Measurements from ENCODE around the gene CARD10. TPM values are rescaled to one million over a fixed set of nuclear protein-coding genes. Genes with fewer than 3 reads are reported as not detected.

Gene CARD10
- total RNA-seq, 2 donors from 2014 or later = 14.2 to 70.7 TPM

DNA sequence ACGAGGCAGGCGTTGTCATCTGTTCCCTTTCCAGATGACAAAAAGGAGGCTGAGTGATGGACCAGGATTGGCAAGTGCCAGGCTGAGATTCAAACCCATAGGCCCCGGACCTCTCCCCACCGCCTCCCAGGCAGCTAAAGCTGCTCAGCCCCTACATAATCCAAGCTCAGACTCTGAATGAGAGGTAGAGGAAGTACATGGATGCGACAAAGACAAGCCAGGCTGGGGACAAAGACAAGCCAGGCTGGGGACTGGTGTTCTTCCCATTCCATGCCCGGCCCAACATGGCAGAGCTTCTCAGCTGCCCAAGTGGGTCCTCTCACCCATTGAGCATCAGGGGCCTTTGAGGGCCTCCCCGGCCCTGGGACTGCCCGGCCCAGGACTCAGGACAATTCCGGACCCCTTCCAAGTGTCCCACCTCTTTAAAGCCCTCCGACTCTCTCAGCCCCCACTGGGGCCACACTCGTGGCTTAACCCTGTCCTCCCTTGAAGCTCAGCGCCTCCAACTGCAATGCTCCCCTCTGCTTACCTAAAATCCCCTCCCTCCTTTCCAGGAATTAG, 37.8 kb downstream of the CARD10 start:
- Histone ChIP-seq H3K36me3 (no peaks in the 10 kb centered on the region), H3K27ac (no peak overlapping the region), H3K4me3 (no peak overlapping the region), H3K4me1 (replicated peaks) (peaks cover 3% of the 10 kb centered on the region), H3K9me3 (no peaks in the 10 kb centered on the region), H3K27me3 (replicated peaks; ENCODE audit: insufficient read depth) (no peaks in the 10 kb centered on the region)
- 82% methylated on average over 12 of the region's 12 CpGs for WGBS
- intact Hi-C loops (cut with DNase I) = no loop called here
- no peak for TF ChIP-seq POLR2A (IDR thresholded peaks at IDR 0.05)
- TF ChIP-seq, protein P1, sequence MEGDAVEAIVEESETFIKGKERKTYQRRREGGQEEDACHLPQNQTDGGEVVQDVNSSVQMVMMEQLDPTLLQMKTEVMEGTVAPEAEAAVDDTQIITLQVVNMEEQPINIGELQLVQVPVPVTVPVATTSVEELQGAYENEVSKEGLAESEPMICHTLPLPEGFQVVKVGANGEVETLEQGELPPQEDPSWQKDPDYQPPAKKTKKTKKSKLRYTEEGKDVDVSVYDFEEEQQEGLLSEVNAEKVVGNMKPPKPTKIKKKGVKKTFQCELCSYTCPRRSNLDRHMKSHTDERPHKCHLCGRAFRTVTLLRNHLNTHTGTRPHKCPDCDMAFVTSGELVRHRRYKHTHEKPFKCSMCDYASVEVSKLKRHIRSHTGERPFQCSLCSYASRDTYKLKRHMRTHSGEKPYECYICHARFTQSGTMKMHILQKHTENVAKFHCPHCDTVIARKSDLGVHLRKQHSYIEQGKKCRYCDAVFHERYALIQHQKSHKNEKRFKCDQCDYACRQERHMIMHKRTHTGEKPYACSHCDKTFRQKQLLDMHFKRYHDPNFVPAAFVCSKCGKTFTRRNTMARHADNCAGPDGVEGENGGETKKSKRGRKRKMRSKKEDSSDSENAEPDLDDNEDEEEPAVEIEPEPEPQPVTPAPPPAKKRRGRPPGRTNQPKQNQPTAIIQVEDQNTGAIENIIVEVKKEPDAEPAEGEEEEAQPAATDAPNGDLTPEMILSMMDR (IDR thresholded peaks at IDR 0.05) = no peak
- no peak for TF ChIP-seq POLR2AphosphoS5 (IDR thresholded peaks at IDR 0.05)
- no peak for DNase-seq (ENCODE audit: low spot score)

DNA sequence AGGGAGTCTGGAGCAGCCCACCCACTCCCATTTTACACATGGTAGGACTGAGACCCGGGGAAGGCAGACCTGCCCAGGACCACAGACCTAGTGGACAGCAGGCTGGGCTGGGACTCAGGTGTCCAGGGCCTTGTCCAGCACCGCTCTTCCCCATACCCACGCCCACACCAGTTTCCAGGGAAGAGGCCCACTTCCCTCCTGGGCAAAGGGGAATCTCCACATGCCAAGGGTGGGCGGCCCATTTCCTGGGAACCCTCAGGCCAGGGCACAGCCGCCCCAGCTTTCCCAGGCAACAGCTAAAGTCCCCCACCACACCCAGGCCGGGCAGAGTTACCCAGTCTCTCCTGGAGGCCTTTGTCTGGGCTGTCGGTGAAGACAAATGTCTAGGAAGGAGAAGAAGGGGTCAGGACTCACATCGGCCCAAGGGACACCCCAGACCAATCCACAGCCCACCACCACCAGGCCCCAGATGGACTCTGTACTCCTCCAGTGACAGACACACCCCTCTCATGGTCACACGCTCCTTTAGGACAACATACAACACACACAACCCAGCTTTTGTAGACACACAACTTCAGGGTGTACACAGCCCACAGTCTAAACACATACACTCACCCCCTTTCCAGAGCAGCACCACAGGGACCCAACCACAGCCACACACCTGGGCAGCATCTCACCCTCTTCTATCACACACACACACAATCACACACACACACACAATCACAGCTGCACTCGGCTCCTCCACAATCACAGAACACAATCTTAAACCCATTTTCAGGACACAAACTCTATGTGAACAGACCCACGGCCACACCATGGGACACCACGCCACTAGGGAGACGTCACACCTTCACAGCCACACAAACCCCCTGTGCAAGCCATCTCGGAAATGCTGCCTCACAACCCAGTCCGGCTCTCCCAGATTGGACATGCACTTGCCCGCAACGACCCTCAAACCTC, 38.5 kb downstream of the CARD10 start:
- intact Hi-C loops (cut with DNase I) = no loop called here
- TF ChIP-seq POLR2A (IDR thresholded peaks at IDR 0.05) (no peak), POLR2AphosphoS5 (IDR thresholded peaks at IDR 0.05) (no peak)
- TF ChIP-seq, protein P1 (IDR thresholded peaks at IDR 0.05) = no peak
- 80% methylated on average over 17 of the region's 17 CpGs for WGBS

DNA sequence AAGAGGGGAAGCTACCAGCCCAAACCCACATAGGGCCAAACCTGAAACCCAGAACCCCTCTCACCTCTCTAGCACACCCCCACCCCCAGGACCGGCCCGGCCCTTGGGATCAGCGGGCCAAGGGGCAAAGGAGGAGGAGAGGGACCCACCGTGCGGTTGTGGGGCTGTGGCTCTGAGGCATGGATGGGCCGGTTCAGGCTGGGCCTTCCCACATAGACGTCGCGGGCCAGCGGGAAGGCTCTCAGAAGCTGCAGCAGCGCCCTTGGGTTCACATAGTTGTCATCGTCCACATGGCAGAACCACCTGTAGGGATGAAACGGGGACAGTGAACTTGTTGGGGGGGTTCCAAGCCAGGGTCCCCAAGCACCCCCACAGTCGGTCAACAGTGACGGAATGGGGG, 40.0 kb downstream of the CARD10 start:
- intact Hi-C loops (cut with DNase I) = no loop called here
- Histone ChIP-seq H3K4me3 (no peak overlapping the region), H3K9me3 (no peaks in the 10 kb centered on the region), H3K36me3 (no peaks in the 10 kb centered on the region), H3K27me3 (replicated peaks; ENCODE audit: insufficient read depth) (no peaks in the 10 kb centered on the region), H3K4me1 (replicated peaks) (no peaks in the 10 kb centered on the region), H3K27ac (no peak overlapping the region)
- WGBS = 79% methylated on average over 15 of the region's 15 CpGs
- TF ChIP-seq, protein P1 (IDR thresholded peaks at IDR 0.05) = no peak
- TF ChIP-seq POLR2A (IDR thresholded peaks at IDR 0.05) (no peak), POLR2AphosphoS5 (IDR thresholded peaks at IDR 0.05) (no peak)
- no peak for DNase-seq (ENCODE audit: low spot score)

More for the DNA sequence above, 38.5 kb downstream of the CARD10 start:
- Histone ChIP-seq H3K27ac (no peak overlapping the region), H3K27me3 (replicated peaks; ENCODE audit: insufficient read depth) (no peaks in the 10 kb centered on the region), H3K9me3 (no peaks in the 10 kb centered on the region), H3K4me1 (replicated peaks) (no peaks in the 10 kb centered on the region), H3K4me3 (no peak overlapping the region), H3K36me3 (no peaks in the 10 kb centered on the region)
- DNase-seq (ENCODE audit: low spot score) = no peak

DNA sequence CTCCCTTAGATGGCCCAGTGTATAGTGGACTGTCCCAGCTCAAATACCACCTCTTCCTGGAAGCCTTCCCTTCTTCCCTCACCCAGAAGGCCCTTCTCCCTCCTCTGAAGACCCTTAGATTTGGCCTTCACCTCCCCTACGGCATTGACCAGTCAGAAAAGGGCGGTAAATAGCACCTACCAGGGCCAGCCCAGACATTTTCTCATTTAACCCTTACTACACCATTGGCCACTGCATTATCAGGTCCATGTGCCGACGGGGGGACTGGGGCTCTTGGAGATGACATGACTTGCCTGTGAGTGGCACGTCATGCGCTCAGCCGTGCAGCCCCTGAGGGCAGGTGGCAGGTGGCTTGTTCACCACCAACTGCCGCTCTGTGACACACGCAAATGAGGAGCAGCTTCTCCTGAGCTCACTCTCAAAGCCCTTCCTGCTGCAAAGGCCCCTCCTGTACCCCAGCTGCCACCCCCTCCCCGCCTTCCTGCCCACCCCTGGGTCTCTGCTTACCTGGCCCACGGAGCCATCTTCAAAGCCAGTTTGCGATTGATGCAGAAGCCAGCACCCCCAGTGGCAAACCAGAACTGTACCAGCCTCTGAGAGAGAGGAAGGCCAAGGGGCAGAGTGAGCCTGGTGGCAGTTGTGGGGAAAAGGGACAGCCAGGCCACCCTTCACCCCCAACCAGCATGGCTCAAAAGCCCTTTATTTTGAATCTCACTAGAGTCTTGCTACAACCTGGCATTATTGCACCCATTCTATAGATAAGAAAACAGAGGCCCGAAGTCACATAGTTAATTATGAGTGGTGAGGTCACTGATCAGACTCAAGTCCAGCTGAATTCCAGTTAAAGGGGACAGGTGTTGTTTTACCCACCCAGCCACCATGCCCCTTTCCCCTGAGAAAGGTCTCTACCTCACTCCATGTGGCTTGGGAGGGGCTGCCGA, 42.6 kb downstream of the CARD10 start:
- TF ChIP-seq, protein P1 (IDR thresholded peaks at IDR 0.05) = no peak
- TF ChIP-seq POLR2AphosphoS5 (IDR thresholded peaks at IDR 0.05) (no peak), POLR2A (IDR thresholded peaks at IDR 0.05) (no peak)
- no peak overlapping the region for H3K4me3 ChIP-seq
- intact Hi-C loops (cut with DNase I) = no loop called here
- no peak for DNase-seq (ENCODE audit: low spot score)
- no peaks in the 10 kb centered on the region for H3K36me3 ChIP-seq
- WGBS = 63% methylated on average over 14 of the region's 14 CpGs
- H3K9me3 ChIP-seq = no peaks in the 10 kb centered on the region
- H3K4me1 ChIP-seq (replicated peaks) = no peaks in the 10 kb centered on the region
- no peak overlapping the region for H3K27ac ChIP-seq
- H3K27me3 ChIP-seq (replicated peaks; ENCODE audit: insufficient read depth) = no peaks in the 10 kb centered on the region
